Osteoblast (primary cell): Measurements from ENCODE around the gene OR10H5. TPM values are rescaled to one million over a fixed set of nuclear protein-coding genes. Genes with fewer than 3 reads are reported as not detected.
A peak's percentile ranks its signal among the peaks of the same experiment; 100 is the strongest.

Experiments
- DNase-seq: peaks from one replicate; pipeline ENCODE4 v3.0.0; 2011; ENCODE audit warnings: low spot score, mixed read lengths; ENCODE audit not compliant: insufficient read length; ENCODE audit errors: missing footprints
- H2AFZ ChIP-seq: 2 replicates; pipeline ENCODE4 v1.6.0; 2011; ENCODE audit warnings: mild to moderate bottlenecking, low read length
- H3K27ac ChIP-seq: 2 replicates; pipeline ENCODE4 v1.5.1; 2011; ENCODE audit warnings: mild to moderate bottlenecking, low read depth, low read length, moderate library complexity
- H3K27me3 ChIP-seq: 2 replicates; pipeline ENCODE4 v1.6.0; 2012; ENCODE audit warnings: mild to moderate bottlenecking, control low read depth, inconsistent platforms, low read length, moderate library complexity; ENCODE audit not compliant: insufficient read depth
- H3K36me3 ChIP-seq: 2 replicates; pipeline ENCODE4 v1.5.1; 2011; ENCODE audit warnings: mild to moderate bottlenecking, low read length, control low read depth, moderate library complexity; ENCODE audit not compliant: insufficient read depth
- H3K4me1 ChIP-seq: 2 replicates; pipeline ENCODE4 v1.5.1; 2011; ENCODE audit warnings: mild to moderate bottlenecking, low read length, control low read depth, moderate library complexity; ENCODE audit not compliant: insufficient read depth
- H3K4me2 ChIP-seq: 2 replicates; pipeline ENCODE4 v1.6.0; 2011; ENCODE audit warnings: mild to moderate bottlenecking, low read length; ENCODE audit not compliant: insufficient read depth
- H3K4me3 ChIP-seq: fragments of 200-600 bp; sonication (generic); 3 replicates; pipeline ENCODE4 v1.5.1; 2012; ENCODE audit warnings: mild to moderate bottlenecking, low read length, inconsistent platforms; ENCODE audit not compliant: insufficient read depth
- H3K79me2 ChIP-seq: 2 replicates; pipeline ENCODE4 v1.6.0; 2012; ENCODE audit warnings: mild to moderate bottlenecking, low read length, control low read depth, inconsistent platforms; ENCODE audit not compliant: insufficient read depth
- H3K9me3 ChIP-seq: 2 replicates; pipeline ENCODE4 v1.5.1; 2011; ENCODE audit warnings: low read depth, low read length, control low read depth
- H4K20me1 ChIP-seq: 2 replicates; pipeline ENCODE4 v1.6.0; 2012; ENCODE audit warnings: mild to moderate bottlenecking, low read length, control low read depth; ENCODE audit not compliant: insufficient read depth
- total RNA-seq: library from RNA; depleted of rRNA; stranded (reverse); fragments of >200 nt; gene quantifications from 2 replicates; pipeline ENCODE4 v1.2.3, GENCODE V29; 2012
- TF ChIP-seq, protein P1 (sequence below): IDR thresholded peaks from 2 replicates; pipeline ENCODE4 v1.5.1; 2011; ENCODE audit warnings: mild to moderate bottlenecking, low read depth, low read length, moderate library complexity; ENCODE audit errors: extremely low read depth

The OR10H5 gene, protein sequence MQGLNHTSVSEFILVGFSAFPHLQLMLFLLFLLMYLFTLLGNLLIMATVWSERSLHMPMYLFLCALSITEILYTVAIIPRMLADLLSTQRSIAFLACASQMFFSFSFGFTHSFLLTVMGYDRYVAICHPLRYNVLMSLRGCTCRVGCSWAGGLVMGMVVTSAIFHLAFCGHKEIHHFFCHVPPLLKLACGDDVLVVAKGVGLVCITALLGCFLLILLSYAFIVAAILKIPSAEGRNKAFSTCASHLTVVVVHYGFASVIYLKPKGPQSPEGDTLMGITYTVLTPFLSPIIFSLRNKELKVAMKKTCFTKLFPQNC
- not detected in 2 replicates for total RNA-seq

- Histone ChIP-seq H3K4me2 (no peak within 1 kb of the TSS), H3K79me2 (no peaks in the 10 kb centered on the region), H3K4me1 (no peaks in the 10 kb centered on the region), H3K9me3 (no peaks in the 10 kb centered on the region), H3K27ac (no peak within 1 kb of the TSS), H2AFZ (no peak within 1 kb of the TSS), H3K4me3 (no peak within 1 kb of the TSS), H3K36me3 (no peaks in the 10 kb centered on the region), H3K27me3 (no peaks in the 10 kb centered on the region), H4K20me1 (no peaks in the 10 kb centered on the region)
- DNase-seq = peak; percentile 50
- TF ChIP-seq, protein P1, sequence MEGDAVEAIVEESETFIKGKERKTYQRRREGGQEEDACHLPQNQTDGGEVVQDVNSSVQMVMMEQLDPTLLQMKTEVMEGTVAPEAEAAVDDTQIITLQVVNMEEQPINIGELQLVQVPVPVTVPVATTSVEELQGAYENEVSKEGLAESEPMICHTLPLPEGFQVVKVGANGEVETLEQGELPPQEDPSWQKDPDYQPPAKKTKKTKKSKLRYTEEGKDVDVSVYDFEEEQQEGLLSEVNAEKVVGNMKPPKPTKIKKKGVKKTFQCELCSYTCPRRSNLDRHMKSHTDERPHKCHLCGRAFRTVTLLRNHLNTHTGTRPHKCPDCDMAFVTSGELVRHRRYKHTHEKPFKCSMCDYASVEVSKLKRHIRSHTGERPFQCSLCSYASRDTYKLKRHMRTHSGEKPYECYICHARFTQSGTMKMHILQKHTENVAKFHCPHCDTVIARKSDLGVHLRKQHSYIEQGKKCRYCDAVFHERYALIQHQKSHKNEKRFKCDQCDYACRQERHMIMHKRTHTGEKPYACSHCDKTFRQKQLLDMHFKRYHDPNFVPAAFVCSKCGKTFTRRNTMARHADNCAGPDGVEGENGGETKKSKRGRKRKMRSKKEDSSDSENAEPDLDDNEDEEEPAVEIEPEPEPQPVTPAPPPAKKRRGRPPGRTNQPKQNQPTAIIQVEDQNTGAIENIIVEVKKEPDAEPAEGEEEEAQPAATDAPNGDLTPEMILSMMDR = no peak
These were observed at the start of gene OR10H5 for GRCh38 chr19:15787611-15788155. Gene OR10H5, plus strand, starts transcription at chr19:15787661. Its CDS starts 6,388 bp downstream, at chr19:15794049.

- no peaks in the 10 kb centered on the region for H3K79me2 ChIP-seq
- no peaks in the 10 kb centered on the region for H3K4me1 ChIP-seq
- TF ChIP-seq, protein P1 = no peak
These were observed 49.7 kb upstream of the OR10H5 start, which contains the start of gene OR10H3 for GRCh38 chr19:15737722-15738121. Gene OR10H3, plus strand, starts transcription at chr19:15737985. Its CDS starts 3,408 bp downstream, at chr19:15741393.

GRCh38 chr19:15740785-15741184, 46.7 kb upstream of the OR10H5 start:
- no peaks in the 10 kb centered on the region for H3K36me3 ChIP-seq
- H3K4me1 ChIP-seq = no peaks in the 10 kb centered on the region
- no peak overlapping the region for H3K27ac ChIP-seq
- H3K79me2 ChIP-seq = no peaks in the 10 kb centered on the region
- H3K27me3 ChIP-seq = no peaks in the 10 kb centered on the region
- H2AFZ ChIP-seq = no peak overlapping the region
- H3K4me3 ChIP-seq = no peak overlapping the region
- TF ChIP-seq, protein P1 = no peak
- H3K4me2 ChIP-seq = no peak overlapping the region
- no peaks in the 10 kb centered on the region for H4K20me1 ChIP-seq
- peaks cover 2% of the 10 kb centered on the region for H3K9me3 ChIP-seq
- no peak for DNase-seq

More at GRCh38 chr19:15737722-15738121, 49.7 kb upstream of the OR10H5 start, which contains the start of gene OR10H3:
- no peaks in the 10 kb centered on the region for H3K27me3 ChIP-seq
- H3K4me2 ChIP-seq = no peak within 1 kb of the TSS
- no peaks in the 10 kb centered on the region for H3K36me3 ChIP-seq
- H3K4me3 ChIP-seq = no peak within 1 kb of the TSS
- no peak within 1 kb of the TSS for H3K27ac ChIP-seq
- DNase-seq = no peak
- H4K20me1 ChIP-seq = no peaks in the 10 kb centered on the region
- peaks cover 2% of the 10 kb centered on the region for H3K9me3 ChIP-seq
- H2AFZ ChIP-seq = no peak within 1 kb of the TSS

DNA sequence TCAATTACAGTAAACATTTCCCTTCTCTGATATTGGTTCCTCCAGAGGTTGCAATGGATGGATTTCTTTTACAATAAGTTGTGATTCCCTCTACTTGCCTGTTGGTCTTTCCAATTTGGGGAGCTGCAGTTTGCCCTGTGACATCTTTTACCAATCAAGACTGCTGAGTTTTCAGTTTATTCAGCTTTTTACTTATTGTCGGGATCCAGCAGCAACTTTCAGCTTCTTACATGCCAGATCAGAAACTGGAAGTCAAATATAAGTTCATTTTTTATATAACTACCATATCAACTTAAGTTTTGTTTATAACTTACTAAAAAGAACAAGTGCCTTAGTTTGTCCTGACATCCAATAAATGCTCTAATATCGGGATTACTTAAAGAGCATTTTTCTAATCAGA, 39.2 kb upstream of the OR10H5 start:
- Histone ChIP-seq H3K79me2 (no peaks in the 10 kb centered on the region), H3K4me2 (no peak overlapping the region), H4K20me1 (no peaks in the 10 kb centered on the region), H3K27ac (no peak overlapping the region), H3K36me3 (no peaks in the 10 kb centered on the region), H3K27me3 (no peaks in the 10 kb centered on the region), H3K9me3 (no peaks in the 10 kb centered on the region), H3K4me1 (no peaks in the 10 kb centered on the region), H3K4me3 (no peak overlapping the region), H2AFZ (no peak overlapping the region)
- DNase-seq = no peak
- TF ChIP-seq, protein P1 = no peak
